K562 (cell line): Measurements from ENCODE around the gene IL26. TPM values are rescaled to one million over a fixed set of nuclear protein-coding genes. Genes with fewer than 3 reads are reported as not detected.

ENCODE experiments used
- ATAC-seq: fragments of 200-7000 bp; cut with Tn5 transposase; 3 replicates; pipeline ENCODE4 v1.9.1; 2020; ENCODE audit warnings: moderate library complexity
- BruUV-seq: library from RNA; stranded (reverse); fragments of 400-500 nt; replicated peaks from 2 replicates; lab custom pipeline; 2021; lab: Mats Ljungman, UMichigan
- CTCF ChIA-PET: fragments of 300-600 bp; formaldehyde crosslinking; extraction: SDS; loops from one replicate; lab custom pipeline; 2021; ENCODE audit warnings: low intra/inter-chr PET ratio; lab: Yijun Ruan, JAX
- POLR2A ChIA-PET: fragments of 300-600, 350-650 bp; sonication (Branson Sonifier 250); formaldehyde crosslinking; extraction: SDS; loops from one replicate; lab custom pipeline; 2021; ENCODE audit warnings: antibody characterized with exemption, inconsistent platforms; lab: Yijun Ruan, JAX
- DNase-seq, 4 experiments: peaks; one replicate each; pipeline versions ENCODE4 v3.0.0 to v3.0.0-alpha.2; 2011 to 2018; ENCODE audit warnings: low spot score in 3 of 4, mixed read lengths in 3 of 4; ENCODE audit errors: extremely low read depth in 1 of 4
- FAIRE-seq: peaks from 2 replicates; lab custom pipeline; 2011; peaks lifted over from hg19 to GRCh38; lab: Jason Lieb, UNC
- H2AFZ ChIP-seq: 2 replicates; pipeline ENCODE4 v1.6.0; 2011; ENCODE audit warnings: low read depth, low read length, control low read depth, inconsistent platforms
- H3K27ac ChIP-seq: fragments of 200-600 bp; 3 replicates; pipeline ENCODE4 v1.8.0; 2011; ENCODE audit warnings: low read depth, mild to moderate bottlenecking, control low read depth, inconsistent platforms, low read length, moderate library complexity, mixed read lengths; ENCODE audit errors: extremely low read depth
- H3K27me3 ChIP-seq, 2 experiments: fragments of 300-600 bp in 1 of 2; 2 replicates in 1 of 2; 3 replicates in 1 of 2; pipeline versions ENCODE4 v1.6.0 to v1.8.0; 2011; ENCODE audit warnings: inconsistent platforms in 2 of 2, low read length in 2 of 2, mild to moderate bottlenecking in 1 of 2, mixed read lengths in 1 of 2, moderate library complexity in 1 of 2; ENCODE audit not compliant: control insufficient read depth in 2 of 2, insufficient read depth in 2 of 2
- H3K36me3 ChIP-seq: fragments of 300-600 bp; 3 replicates; pipeline ENCODE4 v1.8.0; 2011; ENCODE audit warnings: mild to moderate bottlenecking, low read length, inconsistent platforms; ENCODE audit not compliant: control insufficient read depth, insufficient read depth
- H3K4me1 ChIP-seq, 2 experiments: fragments of 200-600 bp in 1 of 2; replicated peaks in 1 of 2; 2 replicates in 1 of 2; 3 replicates in 1 of 2; pipeline versions ENCODE4 v1.5.1 to v1.8.0; 2011; ENCODE audit warnings: inconsistent platforms in 2 of 2, low read length in 2 of 2, mild to moderate bottlenecking in 1 of 2, mixed read lengths in 1 of 2, moderate library complexity in 1 of 2; ENCODE audit not compliant: control insufficient read depth in 2 of 2, insufficient read depth in 2 of 2
- H3K4me2 ChIP-seq: 2 replicates; pipeline ENCODE4 v1.6.1; 2011; ENCODE audit warnings: low read length, control low read depth, inconsistent platforms, mixed read lengths; ENCODE audit not compliant: insufficient read depth
- H3K4me3 ChIP-seq: fragments of 200-600 bp; sonication (generic), shearing (Covaris generic); 2 replicates; pipeline ENCODE4 v1.5.1; 2016; ENCODE audit warnings: control low read depth, inconsistent platforms
- H3K79me2 ChIP-seq: fragments of 200-600 bp; 3 replicates; pipeline ENCODE4 v1.8.0; 2011; ENCODE audit warnings: low read length, inconsistent platforms; ENCODE audit not compliant: control insufficient read depth, insufficient read depth
- H3K9ac ChIP-seq, 2 experiments: 2 replicates each; pipeline versions ENCODE4 v1.6.0 to v1.6.1; 2011; ENCODE audit warnings: low read depth in 2 of 2, low read length in 2 of 2, control low read depth in 1 of 2, inconsistent platforms in 1 of 2, mild to moderate bottlenecking in 1 of 2, mixed read lengths in 1 of 2; ENCODE audit not compliant: insufficient read depth in 1 of 2
- H3K9me1 ChIP-seq: one replicate; pipeline ENCODE4 v1.6.0; 2011; ENCODE audit warnings: inconsistent platforms, mild to moderate bottlenecking, low read length, moderate library complexity; ENCODE audit not compliant: control insufficient read depth, insufficient read depth
- H3K9me3 ChIP-seq: replicated peaks from 2 replicates; pipeline ENCODE4 v1.5.1; 2011; ENCODE audit warnings: low read depth, low read length, inconsistent platforms; ENCODE audit not compliant: control insufficient read depth, insufficient read depth
- H4K20me1 ChIP-seq: replicated peaks from 2 replicates; pipeline ENCODE4 v1.6.1; 2011; ENCODE audit warnings: low read length, inconsistent platforms, mixed read lengths; ENCODE audit not compliant: control insufficient read depth, insufficient read depth
- BRD9 ChIP-seq: fragments of 450-650 bp; IDR thresholded peaks from 2 replicates; pipeline ENCODE4 v1.6.1; 2018; ENCODE audit warnings: low read depth; ENCODE audit not compliant: partially characterized antibody
- CXXC5 ChIP-seq: fragments of 250-450 bp; sonication (Bioruptor Pico); IDR thresholded peaks from 2 replicates; pipeline ENCODE4 v1.8.0; 2022; ENCODE audit warnings: inconsistent platforms, mild to moderate bottlenecking, moderate library complexity
- JUND ChIP-seq, 2 experiments: IDR thresholded peaks; 2 replicates in 1 of 2; 3 replicates in 1 of 2; pipeline ENCODE4 v1.6.1; 2011; ENCODE audit warnings: borderline replicate concordance in 2 of 2, low read depth in 2 of 2, low read length in 2 of 2, improper control_type of control experiment in 1 of 2, missing biosample characterization in 1 of 2, missing genetic modification characterization in 1 of 2, missing genetic modification reagents in 1 of 2
- KLF13 ChIP-seq: fragments of 450-650 bp; IDR thresholded peaks from 2 replicates; pipeline ENCODE4 v1.6.1; 2016; ENCODE audit warnings: missing genetic modification characterization, low read depth, mild to moderate bottlenecking, missing compliant biosample characterization, moderate library complexity, borderline replicate concordance
- NRF1 ChIP-seq, 2 experiments: fragments of 450-650 bp; IDR thresholded peaks in 1 of 2; conservative IDR thresholded peaks in 1 of 2; 2 replicates each; pipeline ENCODE4 v1.6.1; 2014; ENCODE audit warnings: mild to moderate bottlenecking in 2 of 2
- RFX1 ChIP-seq: fragments of 450-650 bp; IDR thresholded peaks from 2 replicates; pipeline ENCODE4 v1.6.1; 2016; ENCODE audit warnings: mild to moderate bottlenecking, moderate library complexity
- SMC3 ChIP-seq: conservative IDR thresholded peaks from 2 replicates; pipeline ENCODE4 v1.6.1; 2011; ENCODE audit warnings: low read depth, low read length, improper control_type of control experiment; ENCODE audit not compliant: insufficient read depth
- TRIM24 ChIP-seq, 2 experiments: fragments of 450-650 bp; IDR thresholded peaks; 2 replicates each; pipeline ENCODE4 v1.6.1; 2016
- WGBS: fragments of 100-300 bp; shearing (Covaris generic); methylation state at CpG from one replicate; pipeline ENCODE4 v1.1.6; 2016; ENCODE audit warnings: low coverage, mixed read lengths; ENCODE audit not compliant: insufficient coverage; ENCODE audit errors: missing lambda C conversion rate; 5-methylcytosine and 5-hydroxymethylcytosine counted together
- in situ Hi-C: fragments of 300-500 bp; cut with MboI; formaldehyde crosslinking; loops from 4 replicates; pipeline ENCODE4 v1.15.0; 2018; ENCODE audit warnings: inconsistent platforms, mixed read lengths
- intact Hi-C: fragments of 100-400 bp; cut with micrococcal nuclease; formaldehyde crosslinking; loops from 2 replicates; pipeline ENCODE4 v1.14.2; 2022
- polyA plus RNA-seq, 8 experiments: library from polyadenylated mRNA; depleted of rRNA in 4 of 8; stranded (reverse) in 5 of 8; unstranded in 3 of 8; fragments of >200 nt; fragmentation: Nextera tagmentation in 2 of 8; fragmentation: Illumina TruSeq in 1 of 8; extraction: Ambion mirVana in 2 of 8; extraction: Trizol in 1 of 8; gene quantifications; 2 replicates each; pipeline versions ENCODE4 v1.2.1 to v1.2.3, GENCODE V29; 2011 to 2014; ENCODE audit warnings: inconsistent platforms in 1 of 8, missing spikeins in 1 of 8
- total RNA-seq, 7 experiments: library from RNA; depleted of rRNA in 6 of 7; stranded (reverse); fragments of >200 nt in 6 of 7; fragmentation: Illumina TruSeq in 2 of 7; extraction: Trizol in 2 of 7; gene quantifications; 2 replicates each; pipeline versions ENCODE4 v1.2.1 to v1.2.3, GENCODE V29; 2011 to 2021; ENCODE audit warnings: low replicate concordance in 1 of 7
- TF ChIP-seq, protein P1 (sequence below), 3 experiments: IDR thresholded peaks in 2 of 3; conservative IDR thresholded peaks in 1 of 3; 2 replicates each; pipeline ENCODE4 v1.5.1; 2011 to 2012; ENCODE audit warnings: low read length in 3 of 3, mild to moderate bottlenecking in 3 of 3, control low read depth in 2 of 3, improper control_type of control experiment in 1 of 3, inconsistent platforms in 1 of 3, low read depth in 1 of 3, mixed read lengths in 1 of 3, moderate library complexity in 1 of 3; ENCODE audit not compliant: insufficient read depth in 2 of 3
- TF ChIP-seq, protein P2 (sequence below): fragments of 450-650 bp; formaldehyde crosslinking; IDR thresholded peaks from 2 replicates; pipeline ENCODE4 v1.4.0; 2020; ENCODE audit warnings: mild to moderate bottlenecking, moderate library complexity

IL26 gene
- total and polyA plus RNA-seq, 9 of the 15 experiments (the other 6 are each of a cell fraction or from before 2014, with no cell fraction given) = not detected

DNA sequence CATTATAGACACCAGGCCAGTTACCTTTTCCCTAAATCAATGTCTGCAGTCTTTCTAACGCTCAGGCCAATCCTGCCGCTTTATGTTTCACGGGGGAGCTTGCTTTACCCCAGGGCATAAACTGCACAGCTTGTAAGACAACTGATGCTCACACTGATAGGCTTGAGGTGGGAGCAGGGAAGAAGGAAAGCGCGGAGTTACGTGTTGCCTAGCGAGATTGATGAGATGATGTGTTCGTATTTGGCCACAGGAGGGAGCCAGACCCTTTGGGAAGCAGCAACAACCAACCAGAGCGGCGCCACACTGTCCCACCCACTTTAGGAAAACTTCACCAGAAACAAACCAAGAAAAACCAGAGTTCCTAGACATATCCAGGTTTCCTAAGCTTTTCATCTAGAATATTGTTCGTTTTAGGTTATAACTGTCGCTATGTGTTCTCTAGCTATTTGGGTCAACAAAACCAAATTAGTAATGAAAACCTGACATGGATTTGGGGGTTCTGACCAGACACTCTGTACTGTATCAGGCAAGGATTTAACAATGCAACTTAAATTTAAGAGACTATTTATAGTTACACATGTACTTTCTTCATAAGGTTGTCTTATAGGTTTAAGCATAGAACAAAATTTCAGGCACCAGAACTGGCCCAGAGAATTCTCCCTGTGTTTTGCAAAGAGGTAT, 2.4 kb downstream of the IL26 start:
- DNase-seq = peak; percentile 79 to 90 (median 85)
- no peak overlapping the region for H3K4me2 ChIP-seq
- FAIRE-seq = peak; percentile 100
- 0% methylated on average over 12 of the region's 12 CpGs for WGBS
- H3K4me1 ChIP-seq = no peaks in the 10 kb centered on the region; a peak in 1 of 5 replicates
- H3K27me3 ChIP-seq = peaks cover 3 to 7% of the 10 kb centered on the region in 2 experiments; a peak in 2 of 5 replicates
- CTCF ChIA-PET = interaction anchor here (0.6 to 3.3 kb wide), 5 partner anchors 92 to 1252 kb away, joined by 3 to 30 read pairs (median 4); no protein-coding TSS in a partner anchor
- no peak overlapping the region for H3K4me3 ChIP-seq
- intact Hi-C loops (loop anchor here (1.0 kb wide), 2 partner anchors 94 to 847 kb away; no protein-coding TSS in a partner anchor), in situ Hi-C loops (no loop called here)
- H3K9me1 ChIP-seq = no peaks in the 10 kb centered on the region
- H3K36me3 ChIP-seq = no peaks in the 10 kb centered on the region
- no peaks in the 10 kb centered on the region for H3K9me3 ChIP-seq
- H3K79me2 ChIP-seq = no peaks in the 10 kb centered on the region
- no peak overlapping the region for H3K27ac ChIP-seq
- H3K9ac ChIP-seq = no peak overlapping the region
- no TSS peak for BruUV-seq
- peak overlapping the region; percentile 54 for H2AFZ ChIP-seq
- no peaks in the 10 kb centered on the region for H4K20me1 ChIP-seq
- POLR2A ChIA-PET = no interaction called here
- ATAC-seq = peak; percentile 100
- peak; percentile 75 for TF ChIP-seq CXXC5
- TF ChIP-seq JUND (IDR thresholded peaks at IDR 0.05; ENCODE audit: borderline replicate concordance, low read depth, low read length) = 0 out of 2 replicates have a peak, but pooled peaks have one; percentile 51
- TF ChIP-seq JUND (tag; IDR thresholded peaks at IDR 0.05; ENCODE audit: borderline replicate concordance, low read depth, low read length) = peak; percentile 52; the same call in 1 of the 3 replicates
- TF ChIP-seq RFX1 = peak; percentile 54
- 0 out of 4 replicates have a peak, but pooled peaks of 1 of the 2 experiments have one; percentile 22 for TF ChIP-seq TRIM24 (IDR thresholded peaks at IDR 0.05)
- no peak for TF ChIP-seq NRF1 (conservative IDR thresholded peaks at IDR 0.05 in 1 of 2, IDR thresholded peaks at IDR 0.05 in 1 of 2)
- peak; percentile 93 for TF ChIP-seq SMC3
- TF ChIP-seq KLF13 (tag) = peak; percentile 99
- TF ChIP-seq, protein P1, sequence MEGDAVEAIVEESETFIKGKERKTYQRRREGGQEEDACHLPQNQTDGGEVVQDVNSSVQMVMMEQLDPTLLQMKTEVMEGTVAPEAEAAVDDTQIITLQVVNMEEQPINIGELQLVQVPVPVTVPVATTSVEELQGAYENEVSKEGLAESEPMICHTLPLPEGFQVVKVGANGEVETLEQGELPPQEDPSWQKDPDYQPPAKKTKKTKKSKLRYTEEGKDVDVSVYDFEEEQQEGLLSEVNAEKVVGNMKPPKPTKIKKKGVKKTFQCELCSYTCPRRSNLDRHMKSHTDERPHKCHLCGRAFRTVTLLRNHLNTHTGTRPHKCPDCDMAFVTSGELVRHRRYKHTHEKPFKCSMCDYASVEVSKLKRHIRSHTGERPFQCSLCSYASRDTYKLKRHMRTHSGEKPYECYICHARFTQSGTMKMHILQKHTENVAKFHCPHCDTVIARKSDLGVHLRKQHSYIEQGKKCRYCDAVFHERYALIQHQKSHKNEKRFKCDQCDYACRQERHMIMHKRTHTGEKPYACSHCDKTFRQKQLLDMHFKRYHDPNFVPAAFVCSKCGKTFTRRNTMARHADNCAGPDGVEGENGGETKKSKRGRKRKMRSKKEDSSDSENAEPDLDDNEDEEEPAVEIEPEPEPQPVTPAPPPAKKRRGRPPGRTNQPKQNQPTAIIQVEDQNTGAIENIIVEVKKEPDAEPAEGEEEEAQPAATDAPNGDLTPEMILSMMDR (IDR thresholded peaks at IDR 0.05 in 2 of 3, conservative IDR thresholded peaks at IDR 0.05 in 1 of 3; ENCODE audit: insufficient read depth in 2 of 3, low read depth in 1 of 3, low read length in 3 of 3) = peak; percentile 89 to 94 (median 91)
- no peak for TF ChIP-seq BRD9
- TF ChIP-seq, protein P2, sequence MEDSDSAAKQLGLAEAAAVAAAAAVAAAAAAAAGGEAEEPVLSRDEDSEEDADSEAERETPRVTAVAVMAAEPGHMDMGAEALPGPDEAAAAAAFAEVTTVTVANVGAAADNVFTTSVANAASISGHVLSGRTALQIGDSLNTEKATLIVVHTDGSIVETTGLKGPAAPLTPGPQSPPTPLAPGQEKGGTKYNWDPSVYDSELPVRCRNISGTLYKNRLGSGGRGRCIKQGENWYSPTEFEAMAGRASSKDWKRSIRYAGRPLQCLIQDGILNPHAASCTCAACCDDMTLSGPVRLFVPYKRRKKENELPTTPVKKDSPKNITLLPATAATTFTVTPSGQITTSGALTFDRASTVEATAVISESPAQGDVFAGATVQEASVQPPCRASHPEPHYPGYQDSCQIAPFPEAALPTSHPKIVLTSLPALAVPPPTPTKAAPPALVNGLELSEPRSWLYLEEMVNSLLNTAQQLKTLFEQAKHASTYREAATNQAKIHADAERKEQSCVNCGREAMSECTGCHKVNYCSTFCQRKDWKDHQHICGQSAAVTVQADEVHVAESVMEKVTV (CRISPR knock-in tag) = peak; percentile 91
